ENCODE data around the gene HOTAIR. TPM values are rescaled to one million over a fixed set of nuclear protein-coding genes. Genes with fewer than 3 reads are reported as not detected.
A peak's percentile ranks its signal among the peaks of the same experiment; 100 is the strongest.

The HOTAIR gene
- not detected for total RNA-seq

GRCh38 chr12:53974084-53975063 is at the start of gene HOTAIR:
Gene HOTAIR (minus strand): TSS chr12:53974954.
- FAIRE-seq (no peak), DNase-seq (ENCODE audit: low spot score in 2 of 2) (no peak)

GRCh38 chr12:54024127-54024526 is 49.4 kb upstream of the HOTAIR start:
- FAIRE-seq: no peak

GRCh38 chr12:54022960-54023884 is 48.5 kb upstream of the HOTAIR start:
- FAIRE-seq (no peak), DNase-seq (ENCODE audit: low spot score in 2 of 2) (no peak)

More at GRCh38 chr12:54024127-54024526, 49.4 kb upstream of the HOTAIR start:
- DNase-seq (ENCODE audit: low spot score in 2 of 2): no peak

GRCh38 chr12:54021432-54022013 is 46.8 kb upstream of the HOTAIR start:
- no peak for DNase-seq (ENCODE audit: low spot score in 2 of 2)

GRCh38 chr12:54020591-54021405 is 46.0 kb upstream of the HOTAIR start:
- DNase-seq (ENCODE audit: low spot score in 2 of 2) (no peak), FAIRE-seq (no peak)

More at GRCh38 chr12:54021432-54022013, 46.8 kb upstream of the HOTAIR start:
- FAIRE-seq: no peak

- FAIRE-seq (no peak), DNase-seq (ENCODE audit: low spot score in 2 of 2) (no peak)
These were observed 45.3 kb upstream of the HOTAIR start for GRCh38 chr12:54019924-54020590.

GRCh38 chr12:54019091-54019811 is 44.5 kb upstream of the HOTAIR start:
- DNase-seq (ENCODE audit: low spot score in 2 of 2): no peak
- FAIRE-seq: no peak

GRCh38 chr12:54018468-54018984 is 43.8 kb upstream of the HOTAIR start:
- FAIRE-seq: no peak

GRCh38 chr12:54017878-54018467 is 43.2 kb upstream of the HOTAIR start:
- DNase-seq (ENCODE audit: low spot score in 2 of 2): peak; percentile 78 to 80
- no peak for FAIRE-seq

More at GRCh38 chr12:54018468-54018984, 43.8 kb upstream of the HOTAIR start:
- no peak for DNase-seq (ENCODE audit: low spot score in 2 of 2)

- no peak for DNase-seq (ENCODE audit: low spot score in 2 of 2)
These were observed 42.5 kb upstream of the HOTAIR start for GRCh38 chr12:54017027-54017788.

GRCh38 chr12:54016478-54016964 is 41.8 kb upstream of the HOTAIR start:
- DNase-seq (ENCODE audit: low spot score in 2 of 2) (no peak), FAIRE-seq (no peak)

More at GRCh38 chr12:54017027-54017788, 42.5 kb upstream of the HOTAIR start:
- no peak for FAIRE-seq

GRCh38 chr12:54016051-54016450 is 41.3 kb upstream of the HOTAIR start:
- DNase-seq (ENCODE audit: low spot score in 2 of 2) (no peak), FAIRE-seq (no peak)

- FAIRE-seq: no peak
These were observed 40.5 kb upstream of the HOTAIR start for GRCh38 chr12:54015018-54015931.

GRCh38 chr12:54014377-54015017 is 39.7 kb upstream of the HOTAIR start:
- no peak for FAIRE-seq
- DNase-seq (ENCODE audit: low spot score in 2 of 2): no peak

More at GRCh38 chr12:54015018-54015931, 40.5 kb upstream of the HOTAIR start:
- DNase-seq (ENCODE audit: low spot score in 2 of 2): no peak

All from frontal cortex (tissue), 4 donors.